Measurements from ENCODE around the gene PHYKPL. TPM values are rescaled to one million over a fixed set of nuclear protein-coding genes. Genes with fewer than 3 reads are reported as not detected.

Gene PHYKPL
- total and polyA plus RNA-seq, 2 of the 8 experiments (the other 6 are each of a cell fraction or from before 2014, with no cell fraction given) = 25.1 to 32.1 TPM

DNA sequence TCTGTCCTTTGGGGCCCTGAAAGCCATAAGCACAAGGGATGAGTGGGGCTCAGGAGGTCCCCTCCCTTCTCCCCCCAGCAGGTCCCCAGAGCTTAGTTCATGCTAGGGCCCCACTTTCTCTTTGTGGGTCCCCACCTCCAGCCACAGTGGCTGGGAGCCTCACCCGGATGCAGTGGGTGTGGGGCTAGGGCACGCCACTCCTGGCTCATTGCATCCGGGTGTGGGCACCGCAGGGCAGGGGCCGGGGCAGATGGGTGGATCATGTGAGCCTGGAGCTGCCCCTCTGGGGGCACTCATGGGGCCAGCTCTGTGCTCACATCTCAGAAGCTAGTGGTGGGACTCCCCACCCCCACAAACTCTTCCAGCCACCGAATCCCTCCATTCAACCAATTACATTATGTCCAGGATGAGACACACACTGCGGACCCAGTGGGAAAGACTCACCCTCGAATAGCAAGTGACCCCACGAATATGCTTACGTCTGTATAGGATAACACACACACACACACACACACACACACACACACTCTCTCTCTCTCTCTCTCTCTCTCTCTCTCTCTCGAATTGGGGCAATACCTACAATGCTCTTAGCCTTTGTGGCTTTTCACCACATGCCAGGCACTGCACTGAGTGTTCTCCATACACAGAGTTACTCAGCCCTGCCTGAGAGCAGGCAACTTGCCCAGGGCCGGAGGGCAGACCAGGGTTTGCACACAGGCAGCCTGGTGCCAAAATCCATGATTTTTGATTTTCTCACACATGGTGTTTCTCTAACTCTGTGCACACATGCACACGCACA is 16.8 kb upstream of the PHYKPL start:
- no peak overlapping the region for H4K5ac ChIP-seq (ENCODE audit: insufficient read length, low read depth, low read length)
- no peak overlapping the region for H2BK120ac ChIP-seq (replicated peaks; ENCODE audit: low read depth, low read length)
- H3K27ac ChIP-seq (ENCODE audit: low read depth, low read length) = no peak overlapping the region
- H3K79me2 ChIP-seq (ENCODE audit: control insufficient read depth in 1 of 2, insufficient read depth in 2 of 2, low read length in 2 of 2) = no peaks in the 10 kb centered on the region
- no peaks in the 10 kb centered on the region for H3K79me1 ChIP-seq (ENCODE audit: low read depth, low read length)
- no peak overlapping the region for H2BK12ac ChIP-seq (ENCODE audit: low read depth, low read length)
- 79% methylated on average over 11 of the region's 13 CpGs; no CpG with 5 or more reads in 1 of the 2 experiments for WGBS, 2 experiments (ENCODE audit: extremely low coverage in 1 of 2, insufficient coverage in 1 of 2, insufficient read length in 1 of 2, insufficient replicate concordance in 2 of 2, low coverage in 1 of 2, low lambda C conversion rate in 2 of 2, missing lambda C conversion rate in 1 of 2)
- H2AK5ac ChIP-seq (ENCODE audit: low read depth, low read length) = no peak overlapping the region
- H4K91ac ChIP-seq (replicated peaks; ENCODE audit: insufficient read length, low read length) = no peak overlapping the region
- peaks cover 0 to 3% (median under 1%) of the 10 kb centered on the region in 4 experiments; a peak in 4 of 7 replicates for H3K4me1 ChIP-seq (replicated peaks in 1 of 4; ENCODE audit: control insufficient read depth in 3 of 4, insufficient read depth in 4 of 4, low read length in 3 of 4)
- H3K56ac ChIP-seq (replicated peaks; ENCODE audit: insufficient read length, low read depth, low read length) = no peak overlapping the region
- H4K8ac ChIP-seq (ENCODE audit: extremely low read depth, insufficient read depth, low read length) = 0 out of 2 replicates have a peak overlapping the region, but pooled peaks have one; percentile 51
- POLR2A ChIA-PET (ENCODE audit: partially characterized antibody) = interaction anchor here (0.7 kb wide), 1 partner anchor 423 kb away, joined by 3 read pairs; no protein-coding TSS in a partner anchor
- H2BK20ac ChIP-seq (ENCODE audit: low read length) = no peak overlapping the region
- no peak overlapping the region for H3K14ac ChIP-seq (ENCODE audit: insufficient read length)
- no peaks in the 10 kb centered on the region; a peak in 1 of 7 replicates for H3K27me3 ChIP-seq (replicated peaks in 1 of 4; ENCODE audit: control insufficient read depth in 3 of 4, extremely low read depth in 1 of 4, insufficient read depth in 3 of 4, low read length in 3 of 4)
- no peak overlapping the region for H3K9ac ChIP-seq (replicated peaks in 1 of 4; ENCODE audit: extremely low read depth in 1 of 4, low read depth in 3 of 4, low read length in 3 of 4)
- no peak overlapping the region for H3K4me2 ChIP-seq (ENCODE audit: insufficient read depth in 1 of 2, low read depth in 2 of 2, low read length in 2 of 2)
- H2BK15ac ChIP-seq (ENCODE audit: low read length) = no peak overlapping the region
- no peaks in the 10 kb centered on the region for H3K36me3 ChIP-seq (ENCODE audit: control insufficient read depth in 2 of 4, insufficient read depth in 4 of 4, low read length in 3 of 4)
- no peak overlapping the region for H3K4ac ChIP-seq (replicated peaks; ENCODE audit: insufficient read length, low read depth, low read length)
- H2AFZ ChIP-seq (ENCODE audit: low read length) = no peak overlapping the region
- no peak overlapping the region for H3K23ac ChIP-seq (ENCODE audit: insufficient read length)
- H3K4me3 ChIP-seq (ENCODE audit: extremely low read depth in 1 of 4, insufficient read depth in 2 of 4, low read depth in 3 of 4, low read length in 4 of 4) = no peak overlapping the region
- DNase-seq (ENCODE audit: low read depth in 1 of 2, low spot score in 2 of 2) (no peak), FAIRE-seq (no peak)
- H3K18ac ChIP-seq (ENCODE audit: extremely low read depth, low read length) = no peak overlapping the region
- no peak overlapping the region for H2BK5ac ChIP-seq (ENCODE audit: low read depth, low read length)
- CTCF ChIA-PET (ENCODE audit: partially characterized antibody) = interaction anchor here (1.2 to 1.9 kb wide), 3 partner anchors 13 to 22 kb away, joined by 5 to 6 read pairs (median 6); no protein-coding TSS in a partner anchor
- H3K9me3 ChIP-seq (ENCODE audit: insufficient read depth in 2 of 2, low read depth in 1 of 2, low read length in 1 of 2) = no peaks in the 10 kb centered on the region
- peaks cover 0 to 2% of the 10 kb centered on the region in 2 experiments for H4K20me1 ChIP-seq (replicated peaks in 1 of 2; ENCODE audit: control insufficient read depth in 1 of 2, insufficient read depth in 2 of 2, low read length in 2 of 2)
- peaks cover 11% of the 10 kb centered on the region; the same call in 1 of the 2 replicates for H3K23me2 ChIP-seq (ENCODE audit: low read depth, low read length)
- no peak for TF ChIP-seq HDAC6 (IDR thresholded peaks at IDR 0.05; ENCODE audit: low read depth, low read length)
- no peak for TF ChIP-seq TAF1 (IDR thresholded peaks at IDR 0.05; ENCODE audit: low read depth, low read length)
- TF ChIP-seq, protein P1, sequence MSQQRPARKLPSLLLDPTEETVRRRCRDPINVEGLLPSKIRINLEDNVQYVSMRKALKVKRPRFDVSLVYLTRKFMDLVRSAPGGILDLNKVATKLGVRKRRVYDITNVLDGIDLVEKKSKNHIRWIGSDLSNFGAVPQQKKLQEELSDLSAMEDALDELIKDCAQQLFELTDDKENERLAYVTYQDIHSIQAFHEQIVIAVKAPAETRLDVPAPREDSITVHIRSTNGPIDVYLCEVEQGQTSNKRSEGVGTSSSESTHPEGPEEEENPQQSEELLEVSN (IDR thresholded peaks at IDR 0.05) = no peak
- no peak for TF ChIP-seq KDM1A (IDR thresholded peaks at IDR 0.05; ENCODE audit: borderline replicate concordance, low read length)
- no peak for TF ChIP-seq YY1 (IDR thresholded peaks at IDR 0.05; ENCODE audit: low read depth, low read length)
- TF ChIP-seq TAF7 (optimal IDR thresholded peaks at IDR 0.05; ENCODE audit: borderline replicate concordance, low read depth, low read length) = no peak
- TF ChIP-seq CEBPB (IDR thresholded peaks at IDR 0.05; ENCODE audit: low read depth, low read length) = no peak
- TF ChIP-seq POLR2A (IDR thresholded peaks at IDR 0.05; ENCODE audit: control extremely low read depth in 1 of 2, low read depth in 2 of 2, low read length in 2 of 2) = no peak
- no peak for TF ChIP-seq GABPA (IDR thresholded peaks at IDR 0.05; ENCODE audit: borderline replicate concordance, insufficient read depth, low read length)
- TF ChIP-seq GTF2F1 (IDR thresholded peaks at IDR 0.05; ENCODE audit: borderline replicate concordance, low read depth, low read length) = no peak
- TF ChIP-seq CTBP2 (IDR thresholded peaks at IDR 0.05; ENCODE audit: borderline replicate concordance, insufficient read depth, insufficient read length, low read length) = no peak
- TF ChIP-seq SP2 (IDR thresholded peaks at IDR 0.05; ENCODE audit: low read length) = no peak
